IPS-NIHi11 (cell line): ENCODE results near the gene PARN.
"Not testable (repeated sequence)": the region's sequence is repeated elsewhere in the genome, so short reads cannot be mapped to it uniquely, and the experiment has no call there.

Experiments used
- DNase-seq: peaks from one replicate; pipeline ENCODE4 v3.0.0; 2012; ENCODE audit warnings: mixed read lengths, low spot score

The PARN gene

DNA sequence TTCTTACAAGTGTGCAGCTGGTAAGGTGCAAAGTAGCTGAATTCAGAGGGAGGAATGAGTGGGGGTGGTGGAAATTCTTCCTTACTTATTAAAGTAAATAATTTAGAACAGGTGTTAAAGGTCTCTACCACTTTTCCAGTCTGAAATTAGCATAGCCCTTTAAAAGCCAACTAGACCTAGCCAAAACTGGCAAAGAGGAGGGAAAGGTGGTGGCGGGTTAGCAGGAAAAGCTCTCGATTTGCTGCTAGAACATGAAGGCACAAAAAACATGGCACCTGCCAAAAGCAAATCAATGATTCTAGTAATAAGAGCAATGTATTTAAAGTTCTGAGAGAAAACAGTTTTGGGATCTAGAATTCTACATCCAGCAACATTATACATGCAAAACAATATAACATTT, 157.7 kb downstream of the PARN start:
- no peak for DNase-seq

DNA sequence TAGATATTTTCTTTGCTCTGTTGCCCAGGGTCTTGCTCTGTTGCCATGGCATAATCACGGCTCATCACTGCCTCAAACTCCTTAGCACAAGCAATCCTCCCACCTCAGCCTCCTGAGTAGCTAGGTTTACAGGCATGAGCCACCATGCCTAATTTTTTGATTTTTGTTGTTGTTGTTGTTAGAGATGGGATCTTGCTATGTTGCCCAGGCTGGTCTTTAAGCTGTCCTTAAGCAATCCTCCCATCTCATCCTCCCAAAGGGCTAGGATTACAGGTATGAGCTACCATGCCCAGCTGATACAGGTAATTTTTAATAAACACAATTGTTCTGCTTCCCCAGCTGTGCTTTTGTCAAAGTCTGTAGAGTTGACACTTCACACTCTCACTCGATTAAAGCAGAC, 159.3 kb downstream of the PARN start:
- DNase-seq: no peak

DNA sequence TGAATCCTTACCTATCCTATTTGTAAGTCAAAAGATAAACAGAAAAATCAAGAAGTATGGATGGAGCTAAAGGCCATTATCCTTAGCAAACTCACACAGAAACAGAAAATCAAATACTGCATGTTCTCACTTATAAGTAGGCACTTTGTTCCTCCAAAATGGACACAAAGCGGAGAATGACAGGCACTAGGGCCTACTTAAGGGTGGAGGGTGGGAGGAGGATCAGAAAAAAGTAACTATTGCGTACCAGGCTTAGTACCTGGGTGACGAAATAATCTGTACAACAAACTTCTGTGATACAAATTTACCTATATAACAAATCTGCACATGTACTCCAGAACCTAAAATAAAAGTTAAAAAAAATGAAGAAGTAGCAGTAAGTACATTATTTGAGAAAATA, 164.3 kb downstream of the PARN start:
- no peak for DNase-seq

DNA sequence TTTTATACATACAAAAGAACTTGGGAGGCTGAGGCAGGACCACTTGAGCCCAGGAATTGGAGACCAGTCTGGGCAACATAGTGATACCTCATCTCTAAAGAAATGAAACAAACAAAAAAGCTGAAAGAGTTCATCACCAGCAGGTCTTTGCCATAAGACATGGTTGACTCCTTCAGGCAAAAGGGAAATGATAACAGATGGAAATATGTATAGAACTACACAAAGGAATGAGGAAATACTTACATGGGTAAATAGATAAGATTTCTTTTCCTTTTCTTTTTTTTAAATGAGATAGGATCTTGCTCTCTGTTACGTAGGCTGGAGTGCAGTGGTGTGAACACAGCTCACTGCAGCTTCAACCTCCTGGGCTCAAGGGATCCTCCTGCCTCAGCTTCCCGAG, 165.3 kb downstream of the PARN start:
- DNase-seq: no peak

DNA sequence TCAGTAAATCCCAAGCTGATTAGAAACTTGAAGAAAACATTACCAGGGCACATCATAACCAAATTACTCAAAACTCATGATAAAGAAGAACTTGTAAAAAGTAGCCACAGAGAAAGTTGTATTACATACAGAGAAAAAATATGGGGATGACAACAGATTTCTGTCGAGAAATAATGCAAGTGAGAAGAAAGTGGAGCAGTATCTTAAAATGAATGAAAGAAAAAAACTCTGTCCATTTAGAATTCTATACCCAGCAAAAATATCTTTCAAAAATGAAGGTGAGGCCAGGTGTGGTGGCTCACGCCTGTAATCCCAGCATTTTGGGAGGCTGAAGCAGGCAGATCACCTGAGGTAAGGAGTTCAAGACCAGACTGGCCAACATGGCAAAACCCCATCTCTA, 165.9 kb downstream of the PARN start:
- DNase-seq: no peak

DNA sequence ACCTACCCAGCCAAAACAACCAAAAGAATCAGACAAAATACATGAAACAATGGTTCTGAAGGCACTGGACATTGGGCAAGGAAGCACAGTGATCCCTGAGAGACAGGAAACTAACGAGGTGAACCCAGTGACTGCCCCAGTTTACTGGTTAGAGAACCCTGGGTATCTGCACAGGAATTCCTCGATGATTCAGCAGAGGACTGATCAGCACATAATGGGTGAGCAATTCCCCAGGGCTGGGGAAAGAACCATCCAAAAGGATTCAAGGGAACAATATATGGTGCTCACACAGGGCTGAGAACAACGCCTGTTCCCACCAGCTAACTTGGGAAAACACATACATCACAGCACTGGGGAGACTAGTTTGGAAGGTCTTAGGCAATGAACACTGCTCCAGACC, 167.2 kb downstream of the PARN start:
- no peak for DNase-seq

DNA sequence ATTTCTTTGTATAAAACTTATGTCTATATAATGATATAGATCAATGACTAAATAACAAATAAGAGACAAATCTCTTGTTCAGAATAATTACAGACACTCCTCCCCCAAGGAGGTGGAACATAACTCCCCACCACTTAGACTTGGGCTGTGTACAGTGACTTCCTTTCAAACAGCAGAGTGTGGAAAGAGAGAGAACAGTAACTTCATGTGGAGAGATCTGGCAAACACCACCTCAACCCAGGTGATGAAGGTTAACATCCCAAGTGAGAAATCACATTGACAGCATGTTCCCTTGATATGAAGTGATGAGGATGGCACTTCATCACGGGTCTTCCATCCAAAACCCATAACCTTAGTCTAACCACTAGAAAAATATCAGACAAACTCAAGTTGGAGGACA, 169.3 kb downstream of the PARN start:
- no peak for DNase-seq

DNA sequence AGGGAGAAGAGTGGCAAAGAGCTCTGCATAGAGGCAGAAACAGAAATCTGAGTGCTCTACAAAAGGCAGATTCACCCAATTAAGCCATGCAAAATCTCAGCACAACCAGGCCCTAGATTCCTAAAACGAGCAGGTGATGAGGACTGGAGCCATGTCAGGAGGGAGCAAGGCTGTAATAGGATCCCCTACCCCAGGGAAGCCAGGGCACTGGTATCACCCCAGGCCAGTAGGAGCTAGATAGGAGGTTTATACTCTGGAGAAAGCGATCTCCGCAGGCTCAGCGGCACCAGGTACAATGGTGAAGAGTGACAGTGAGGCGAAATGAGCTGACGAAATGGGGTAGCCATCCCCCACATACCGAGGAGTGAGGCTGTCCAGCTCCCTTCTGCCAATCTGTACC, 171.5 kb downstream of the PARN start:
- DNase-seq: peak; percentile 69

DNA sequence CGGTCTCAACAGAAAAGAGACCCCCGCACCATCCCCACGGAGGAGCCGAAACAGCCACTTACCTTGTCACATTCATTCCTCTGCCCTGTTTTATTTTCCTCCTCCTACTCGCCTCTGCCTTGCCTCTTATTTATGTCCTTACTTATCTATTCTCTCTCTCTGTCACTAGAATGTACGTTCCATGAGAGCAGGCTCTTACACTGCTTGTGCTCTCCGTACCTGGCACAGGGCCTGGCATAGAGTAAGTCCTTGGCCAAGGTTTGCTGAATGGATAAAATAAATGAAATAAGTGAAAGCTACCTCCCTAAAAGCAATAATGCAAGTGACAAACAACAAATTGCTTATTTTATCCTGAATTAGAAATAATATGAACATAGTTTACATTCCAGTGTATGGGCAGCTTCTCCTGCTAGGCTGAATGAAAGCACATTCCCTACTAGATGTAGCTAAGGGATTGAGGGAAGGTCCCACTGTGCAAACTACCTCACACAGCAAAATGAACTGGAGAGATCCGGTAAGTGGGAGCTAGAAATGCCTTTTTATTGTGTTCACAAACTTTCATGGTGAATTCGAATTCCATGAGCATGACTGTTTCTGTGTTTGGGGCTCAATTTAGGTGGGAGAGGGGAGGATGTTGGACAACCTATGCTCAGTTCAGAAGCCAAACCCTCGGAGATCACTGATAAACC, 173.1 kb downstream of the PARN start:
- DNase-seq: no peak

DNA sequence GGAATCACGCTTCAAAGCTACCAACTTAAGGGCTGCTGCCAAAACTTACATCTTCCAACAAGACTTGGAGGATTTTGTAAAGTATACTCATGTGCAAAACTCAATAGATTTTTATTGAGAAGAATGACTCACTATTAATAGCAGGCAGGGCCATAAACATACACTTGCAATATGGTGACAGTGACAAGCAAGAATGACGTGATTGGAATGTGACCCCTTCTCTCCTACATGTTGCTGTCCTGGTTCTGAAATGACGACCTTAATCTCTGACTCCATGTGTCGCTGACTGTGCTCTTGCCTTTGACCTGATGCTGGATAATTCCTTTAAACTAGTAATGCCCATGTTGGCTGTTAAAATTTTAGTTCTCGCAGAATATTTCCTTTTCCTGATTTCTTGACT, 174.5 kb downstream of the PARN start:
- DNase-seq: peak; percentile 26

DNA sequence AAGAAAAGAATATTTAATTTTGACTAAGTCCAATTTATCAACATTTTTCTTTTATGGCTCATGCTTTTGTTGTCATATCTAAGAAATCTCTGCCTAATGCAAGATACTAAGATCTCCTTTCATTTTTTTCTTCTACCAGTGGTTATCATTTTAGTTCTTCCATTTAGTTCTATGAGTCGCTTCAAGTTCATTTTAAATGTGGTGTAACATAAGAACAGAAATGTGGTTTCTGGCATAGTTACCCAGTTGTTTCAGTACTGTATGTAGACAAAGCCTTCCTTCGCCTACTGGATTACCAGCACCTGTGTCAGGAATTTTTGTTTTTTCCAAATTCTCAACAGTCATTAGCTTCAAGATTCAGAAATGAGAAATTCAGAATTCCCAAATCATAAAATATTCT, 175.7 kb downstream of the PARN start:
- DNase-seq: no peak

DNA sequence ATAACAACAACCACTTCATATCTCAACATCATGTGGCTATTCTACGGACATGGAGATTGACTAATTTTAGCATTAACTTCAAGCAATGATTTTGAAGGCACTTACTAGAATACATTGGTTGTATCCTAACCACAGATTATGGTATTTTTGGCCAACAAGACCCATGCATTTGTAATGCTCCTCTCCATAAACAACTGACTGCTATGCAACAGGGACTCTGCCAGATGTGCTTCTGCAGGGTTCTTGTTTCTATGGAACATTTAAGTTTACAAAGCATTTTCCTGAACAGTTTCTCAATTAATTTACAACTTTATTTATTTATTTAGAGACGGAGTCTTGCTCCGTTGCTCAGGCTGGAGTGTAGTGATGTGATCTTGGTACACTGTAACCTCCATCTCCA, 178.0 kb downstream of the PARN start:
- DNase-seq: no peak

DNA sequence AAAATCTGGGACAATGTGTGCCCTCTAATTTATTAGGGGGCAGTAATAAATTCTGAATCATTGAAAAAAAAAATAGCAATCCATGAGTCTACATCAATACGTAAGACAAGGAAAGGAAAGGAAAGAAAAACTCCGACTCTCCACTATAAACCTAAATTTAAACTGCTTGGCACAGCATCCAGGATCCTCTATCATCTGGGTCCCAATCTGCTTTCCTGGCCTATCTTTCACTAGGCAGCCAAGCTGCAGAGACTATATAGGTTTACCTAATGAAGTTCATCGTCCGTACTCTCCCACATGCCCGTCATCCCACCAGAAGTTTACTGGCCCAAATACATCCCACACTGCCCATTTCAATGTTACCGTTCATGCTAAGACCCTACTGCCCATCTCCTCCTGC, 179.2 kb downstream of the PARN start:
- DNase-seq: no peak

DNA sequence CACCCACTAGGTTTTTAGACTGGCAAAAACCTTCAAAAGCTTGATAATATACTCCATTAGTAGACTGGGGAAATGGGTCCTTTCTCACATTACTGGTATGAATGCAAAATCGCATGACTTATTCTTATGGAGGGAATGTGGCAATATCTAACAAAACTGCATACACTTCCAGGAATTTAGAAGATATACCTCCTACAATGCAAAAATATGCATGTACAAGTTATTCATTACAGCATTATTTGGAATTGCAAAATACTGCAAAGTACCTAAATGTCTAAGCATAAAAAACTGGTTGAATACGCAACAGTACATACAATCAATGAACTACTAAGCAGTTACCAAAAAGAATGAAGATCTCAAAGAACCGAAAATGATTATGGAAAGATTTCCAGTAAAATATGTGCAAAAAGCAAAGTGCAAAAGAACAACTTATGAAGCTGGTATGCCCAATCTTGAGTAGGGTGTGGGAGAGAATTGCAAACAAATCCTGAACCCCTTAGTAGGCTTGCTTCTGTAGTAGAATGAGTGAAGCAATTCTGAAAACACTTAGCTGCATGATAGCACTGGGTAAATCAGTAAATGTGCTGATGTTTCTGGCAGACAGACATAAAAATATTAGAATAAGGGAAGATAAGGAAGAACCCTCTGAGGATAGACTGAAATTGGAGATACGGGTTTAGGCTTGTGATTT, 180.1 kb downstream of the PARN start:
- DNase-seq: no peak

DNA sequence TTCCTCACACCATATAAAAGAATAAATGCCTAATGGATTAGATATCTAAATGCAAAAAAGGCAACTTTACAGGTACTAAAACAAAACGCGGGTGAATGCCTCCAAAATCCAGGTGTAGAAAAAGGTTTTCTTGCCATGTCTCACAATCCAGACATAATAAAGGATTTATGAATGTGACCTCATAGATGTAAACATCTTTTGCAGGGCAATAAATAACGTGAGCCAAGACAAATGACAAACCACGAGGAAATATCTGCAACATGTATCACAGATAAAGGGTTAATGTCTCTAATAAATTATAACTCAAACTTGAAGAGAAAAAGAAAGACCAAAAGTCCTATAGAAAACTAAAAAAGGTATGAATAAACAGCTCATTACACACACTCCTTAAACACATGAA, 180.7 kb downstream of the PARN start:
- no peak for DNase-seq

DNA sequence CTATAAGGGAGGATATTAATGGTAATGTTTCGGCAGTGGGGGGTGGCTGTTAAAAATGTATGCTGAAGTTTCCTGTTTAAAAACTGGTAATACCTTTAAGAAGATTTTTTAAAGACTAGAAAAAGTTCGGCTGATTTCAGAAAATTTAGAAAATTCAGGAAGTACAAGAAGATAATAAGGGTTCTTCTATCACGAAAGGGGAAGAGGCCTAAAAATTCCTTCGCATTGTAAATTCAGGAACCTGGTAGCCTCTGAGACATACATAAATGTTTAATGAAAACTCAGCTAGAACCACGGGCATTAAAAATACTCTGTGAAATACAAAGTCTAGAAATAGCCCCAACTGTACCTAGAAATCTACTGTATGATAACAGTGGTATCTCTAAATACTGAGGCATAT, 181.2 kb downstream of the PARN start:
- DNase-seq: no peak

DNA sequence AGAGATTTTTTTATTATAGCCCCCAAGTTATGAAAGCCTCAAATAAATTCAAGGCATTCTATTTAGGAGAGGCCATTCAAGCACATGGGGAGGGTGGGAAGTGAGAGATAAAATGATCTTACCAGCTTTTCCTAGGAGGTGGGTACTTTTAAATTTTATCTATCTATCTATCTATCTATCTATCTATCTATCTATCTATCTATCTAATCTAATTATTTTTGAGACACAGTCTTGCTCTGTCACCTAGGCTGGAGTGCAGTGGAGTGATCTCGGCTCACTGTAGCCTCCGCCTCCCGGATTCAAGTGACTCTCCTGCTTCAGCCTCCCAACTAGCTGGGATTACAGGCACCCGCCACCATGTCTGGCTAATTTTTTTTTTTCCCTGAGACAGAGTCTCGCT, 182.3 kb downstream of the PARN start:
- DNase-seq: no peak

DNA sequence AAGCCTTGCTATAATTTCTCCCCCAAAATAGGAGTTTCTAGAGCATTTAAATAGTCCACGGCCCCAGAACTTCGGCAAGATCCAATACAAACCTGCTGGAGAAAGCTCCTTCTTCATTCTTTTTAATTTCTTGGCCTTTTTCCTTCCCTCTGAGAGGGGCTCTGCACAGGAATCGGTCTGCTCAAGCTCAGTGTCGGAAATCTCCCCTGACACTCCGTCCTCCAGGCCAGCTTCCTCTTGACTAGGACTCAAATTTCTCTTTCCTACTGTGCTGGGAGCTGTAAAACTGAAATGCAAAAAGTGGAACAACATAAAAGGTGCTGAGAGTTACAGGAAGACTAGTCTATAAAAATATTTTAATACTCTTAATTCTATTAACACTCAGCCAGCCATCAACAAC, 183.3 kb downstream of the PARN start:
- no peak for DNase-seq

DNA sequence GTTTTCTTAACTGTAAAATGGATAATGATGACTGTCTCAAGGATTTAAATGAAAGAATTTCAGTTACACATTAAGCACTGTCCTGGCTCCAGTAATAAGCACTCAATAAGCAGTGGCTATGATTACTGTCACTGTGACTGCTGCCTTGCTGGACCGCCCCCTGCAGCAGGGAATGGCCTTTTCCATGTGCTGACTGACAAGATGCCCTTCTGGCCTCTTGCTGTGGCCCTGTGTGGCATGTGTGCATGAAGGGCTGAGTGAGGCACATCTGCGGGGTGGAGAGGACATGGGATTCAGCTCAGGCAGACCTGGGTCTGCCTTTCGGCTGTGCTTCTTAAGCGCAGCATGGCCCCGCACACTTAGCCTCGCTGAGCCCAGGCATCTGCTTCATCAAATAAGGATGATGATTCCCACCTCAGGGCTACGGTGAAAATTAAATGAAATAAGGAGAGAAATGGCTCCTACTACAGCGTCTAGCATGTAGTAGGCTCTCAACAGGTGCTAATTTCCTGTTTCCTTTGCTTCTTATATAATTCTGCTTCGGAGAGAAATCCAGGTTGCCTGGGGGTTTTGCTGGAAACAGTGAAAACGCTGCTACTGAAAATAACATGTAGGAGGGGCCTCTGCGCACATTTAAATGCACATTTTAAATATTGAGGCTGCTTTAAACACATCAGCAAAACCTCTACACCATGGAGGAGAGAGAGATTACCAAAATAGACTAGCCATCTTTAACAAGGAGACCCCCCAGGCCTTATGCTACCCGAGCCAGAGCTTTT, 183.9 kb downstream of the PARN start:
- DNase-seq: no peak

DNA sequence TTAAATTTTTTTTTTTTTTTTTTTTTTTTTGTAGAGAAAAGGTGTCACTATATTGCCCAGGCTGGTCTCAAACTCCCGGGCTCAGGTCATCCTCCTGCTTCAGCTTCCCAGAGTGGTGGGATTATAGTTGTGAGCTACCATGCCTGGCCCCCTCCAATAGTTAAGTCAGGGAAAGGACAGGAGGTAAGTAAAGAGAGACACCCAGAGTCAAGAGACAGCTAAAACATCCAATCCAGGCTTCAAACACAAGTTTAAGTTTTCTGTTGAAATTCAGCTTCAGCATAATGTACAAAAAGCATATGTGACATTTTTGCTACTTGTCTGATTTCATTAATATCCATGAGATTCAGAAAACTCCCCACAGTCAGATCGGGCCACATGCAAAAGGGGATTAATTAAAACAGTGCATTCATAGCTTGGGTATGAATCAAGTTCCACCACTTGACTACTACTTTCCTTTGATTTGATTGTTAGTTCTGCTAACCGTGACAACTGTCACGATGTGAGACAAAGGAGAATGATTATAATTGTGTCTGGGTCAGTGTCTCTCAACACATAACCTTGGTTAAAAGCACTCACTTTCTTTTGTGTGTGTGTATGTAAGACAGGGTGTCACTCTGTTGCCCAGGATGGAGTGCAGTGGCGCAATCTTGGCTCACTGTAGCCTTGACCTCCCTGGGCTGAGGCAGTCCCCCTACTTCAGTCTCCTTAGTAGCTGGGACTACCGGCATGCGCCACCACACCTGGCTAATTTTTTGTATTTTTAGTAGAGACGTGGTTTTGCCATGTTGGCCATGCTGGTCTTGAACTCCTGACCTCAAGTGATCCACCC, 184.9 kb downstream of the PARN start:
- DNase-seq: no peak

DNA sequence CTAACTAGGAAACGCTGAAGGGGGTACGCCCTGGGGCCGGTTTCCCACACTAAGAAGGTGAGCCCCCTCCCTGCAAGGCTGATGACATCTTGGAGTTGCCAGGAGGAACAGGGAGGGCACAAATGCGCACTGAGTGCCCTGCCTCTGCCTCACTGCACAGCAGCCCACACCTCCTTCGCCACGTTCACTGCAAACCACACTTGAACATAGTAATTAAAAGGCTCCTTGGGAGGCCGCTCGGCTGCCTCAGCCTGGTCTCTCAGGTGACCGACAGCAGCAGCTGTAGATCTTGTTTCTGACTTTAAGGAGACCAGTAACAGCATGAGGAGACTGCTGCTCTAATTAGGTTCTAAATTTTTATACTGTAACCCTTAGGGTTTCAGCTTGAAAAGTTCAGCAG, 188.5 kb downstream of the PARN start:
- not testable (repeated sequence) for DNase-seq

DNA sequence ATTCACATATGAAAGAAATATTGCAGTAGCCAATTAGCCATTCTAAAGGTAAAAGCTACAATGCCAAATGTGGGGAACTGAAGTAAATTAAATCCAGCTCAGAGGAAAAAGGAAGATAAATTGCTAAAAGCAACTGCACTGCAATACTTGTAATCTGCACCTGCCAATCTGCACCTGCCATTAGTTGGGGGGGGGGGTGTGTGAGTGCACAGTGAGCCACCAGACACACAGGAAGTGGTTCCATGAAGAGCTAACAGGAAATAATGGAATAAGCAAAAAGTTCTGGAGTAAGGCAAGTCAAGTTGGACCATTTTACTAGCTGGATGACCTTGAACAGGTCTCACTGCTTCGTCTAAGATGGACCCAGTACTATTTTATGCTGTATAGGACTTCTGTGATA, 191.8 kb downstream of the PARN start:
- no peak for DNase-seq
